HG03558 (cell line): ENCODE measurements around the gene ZNF408.
"Not testable (repeated sequence)": the region's sequence is repeated elsewhere in the genome, so short reads cannot be mapped to it uniquely, and the experiment has no call there.

Source experiments
- ATAC-seq: cut with Tn5 transposase; IDR thresholded peaks from one replicate; pipeline ENCODE4 v1.9.1; 2021; ENCODE audit warnings: moderate number of reproducible peaks; ENCODE audit not compliant: unreplicated experiment; ENCODE audit errors: extremely low read depth

Gene ZNF408

GRCh38 chr11:46700241-46701077, at the start of gene ZNF408, which contains the start of gene ARHGAP1:
Gene ZNF408, plus strand, starts transcription at chr11:46701031. Its CDS starts 17 bp downstream, at chr11:46701048.
Gene ARHGAP1, minus strand, starts transcription at chr11:46700619. Its CDS starts 4,512 bp downstream, at chr11:46696107.
- peak; percentile 76 for ATAC-seq

- ATAC-seq, result no peak
These were observed 45.2 kb upstream of the ZNF408 start for GRCh38 chr11:46655631-46656030.

- ATAC-seq, result no peak
These were observed 43.6 kb upstream of the ZNF408 start for GRCh38 chr11:46657186-46657585.

- ATAC-seq, result no peak
These were observed 42.6 kb upstream of the ZNF408 start for GRCh38 chr11:46658259-46658658.

GRCh38 chr11:46659908-46660307, 40.9 kb upstream of the ZNF408 start:
- no peak for ATAC-seq

GRCh38 chr11:46661836-46662235, 39.0 kb upstream of the ZNF408 start:
- no peak for ATAC-seq

- no peak for ATAC-seq
These were observed 38.5 kb upstream of the ZNF408 start for GRCh38 chr11:46662366-46662765.

GRCh38 chr11:46663277-46663940, 37.4 kb upstream of the ZNF408 start:
- ATAC-seq, result no peak

GRCh38 chr11:46664612-46665011, 36.2 kb upstream of the ZNF408 start:
- ATAC-seq, result no peak

GRCh38 chr11:46665356-46665755, 35.5 kb upstream of the ZNF408 start:
- no peak for ATAC-seq

- ATAC-seq, result no peak
These were observed 34.3 kb upstream of the ZNF408 start for GRCh38 chr11:46666516-46666915.

- ATAC-seq, result no peak
These were observed 33.8 kb upstream of the ZNF408 start for GRCh38 chr11:46667043-46667481.

GRCh38 chr11:46668480-46669085, 32.2 kb upstream of the ZNF408 start:
- ATAC-seq, result no peak

GRCh38 chr11:46669711-46670139, 31.1 kb upstream of the ZNF408 start:
- no peak for ATAC-seq

GRCh38 chr11:46670521-46670920, 30.3 kb upstream of the ZNF408 start:
- ATAC-seq, result not testable (repeated sequence)

GRCh38 chr11:46671958-46672315, 28.9 kb upstream of the ZNF408 start:
- ATAC-seq, result no peak

GRCh38 chr11:46672381-46672839, 28.4 kb upstream of the ZNF408 start:
- ATAC-seq, result no peak

GRCh38 chr11:46673713-46674462, 26.9 kb upstream of the ZNF408 start:
- ATAC-seq, result no peak

- ATAC-seq, result no peak
These were observed 26.2 kb upstream of the ZNF408 start for GRCh38 chr11:46674463-46675287.
